KOPT-K1 (cell line): ENCODE results near the gene MPIG6B.

ENCODE experiments used
- H3K27ac ChIP-seq: fragments of 200-600 bp; sonication (generic); 2 replicates; pipeline ENCODE4 v1.5.1; 2016; ENCODE audit warnings: antibody characterized with exemption, mild to moderate bottlenecking, low read depth, low read length; ENCODE audit not compliant: poor library complexity, severe bottlenecking
- H3K36me3 ChIP-seq: fragments of 200-600 bp; sonication (generic); 2 replicates; pipeline ENCODE4 v1.5.1; 2017; ENCODE audit warnings: antibody characterized with exemption, mild to moderate bottlenecking, low read length, moderate library complexity; ENCODE audit not compliant: insufficient read depth
- H3K9me3 ChIP-seq: fragments of 200-600 bp; sonication (generic); 2 replicates; pipeline ENCODE4 v1.5.1; 2017; ENCODE audit warnings: antibody characterized with exemption, low read length, mild to moderate bottlenecking; ENCODE audit not compliant: insufficient read depth, poor library complexity, severe bottlenecking

MPIG6B gene

DNA sequence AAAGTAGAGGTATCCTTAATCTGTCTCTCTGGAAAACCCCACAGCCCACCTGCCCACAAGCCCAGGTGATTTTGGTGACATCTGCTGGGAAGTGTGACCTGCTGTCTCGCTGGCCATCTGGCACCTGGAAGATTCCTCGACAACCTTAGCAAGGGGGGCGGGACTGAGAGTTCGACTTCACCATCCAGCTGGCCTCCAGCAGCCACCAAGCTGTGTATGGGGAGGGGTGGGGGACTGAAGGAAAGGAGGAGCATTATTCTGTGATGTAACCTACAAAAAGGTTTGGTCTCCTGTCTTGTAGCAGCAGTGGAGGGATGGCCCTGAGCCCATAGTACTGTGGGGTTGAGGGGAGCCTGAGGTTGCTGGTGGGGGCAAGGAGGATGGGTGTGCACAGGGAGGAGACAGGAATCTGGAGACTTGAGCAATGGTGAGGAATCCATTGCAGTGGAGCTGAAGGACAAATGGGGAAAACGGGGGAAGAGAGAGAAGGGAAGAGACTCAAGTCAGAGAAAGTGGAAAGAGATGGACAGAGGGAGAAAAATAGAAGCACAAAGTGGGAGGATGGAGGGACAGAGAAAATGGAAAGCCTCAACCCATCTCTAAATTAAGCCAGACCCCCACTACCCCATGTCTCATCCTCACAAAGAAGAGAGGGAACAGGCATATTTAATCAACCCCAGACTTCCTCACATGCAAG, 12.5 kb upstream of the MPIG6B start:
- no peak overlapping the region for H3K27ac ChIP-seq
- no peaks in the 10 kb centered on the region for H3K36me3 ChIP-seq
- no peaks in the 10 kb centered on the region for H3K9me3 ChIP-seq

DNA sequence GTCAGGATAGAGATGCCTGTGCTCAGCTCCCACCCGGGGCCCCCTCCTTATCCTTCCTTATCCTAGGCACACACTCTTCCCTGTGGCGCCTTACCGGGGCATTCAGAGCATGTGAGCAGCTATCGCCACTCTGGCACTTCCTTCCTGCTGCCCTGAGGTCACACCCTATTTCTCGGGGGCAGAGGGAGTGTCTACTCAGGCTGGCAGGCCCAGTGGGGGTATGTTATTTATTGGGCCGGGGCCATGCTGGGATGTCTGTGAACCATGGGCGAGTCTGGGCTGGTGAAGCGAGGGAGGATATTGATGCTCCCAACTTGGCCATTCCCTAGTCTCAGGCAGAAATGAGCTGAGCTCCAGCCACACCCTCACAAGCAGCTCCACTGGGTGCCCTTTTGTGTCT, 11.9 kb upstream of the MPIG6B start:
- H3K27ac ChIP-seq, result no peak overlapping the region
- H3K9me3 ChIP-seq, result no peaks in the 10 kb centered on the region
- no peaks in the 10 kb centered on the region for H3K36me3 ChIP-seq

DNA sequence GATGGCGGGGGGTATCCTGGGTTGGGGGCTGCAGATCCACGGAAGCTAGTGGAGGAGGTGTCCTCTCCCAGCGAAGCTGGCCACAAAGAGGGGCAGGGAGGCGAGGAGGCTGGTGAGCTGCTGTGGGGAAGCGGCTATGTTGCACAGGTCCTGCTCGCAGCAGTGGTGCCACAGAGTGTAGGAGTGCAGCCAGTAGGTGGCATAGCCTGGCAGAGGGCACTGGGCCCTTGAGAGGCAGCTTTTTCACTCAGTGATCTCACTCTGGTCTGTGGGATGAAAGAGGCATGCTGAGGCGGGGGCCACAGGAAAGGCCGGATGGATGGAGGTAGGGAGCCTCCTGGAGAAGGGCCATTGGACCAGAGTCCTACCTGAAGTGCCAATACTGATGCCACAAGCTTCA, 10.9 kb upstream of the MPIG6B start:
- H3K27ac ChIP-seq, result no peak overlapping the region
- no peaks in the 10 kb centered on the region for H3K36me3 ChIP-seq
- H3K9me3 ChIP-seq, result no peaks in the 10 kb centered on the region

DNA sequence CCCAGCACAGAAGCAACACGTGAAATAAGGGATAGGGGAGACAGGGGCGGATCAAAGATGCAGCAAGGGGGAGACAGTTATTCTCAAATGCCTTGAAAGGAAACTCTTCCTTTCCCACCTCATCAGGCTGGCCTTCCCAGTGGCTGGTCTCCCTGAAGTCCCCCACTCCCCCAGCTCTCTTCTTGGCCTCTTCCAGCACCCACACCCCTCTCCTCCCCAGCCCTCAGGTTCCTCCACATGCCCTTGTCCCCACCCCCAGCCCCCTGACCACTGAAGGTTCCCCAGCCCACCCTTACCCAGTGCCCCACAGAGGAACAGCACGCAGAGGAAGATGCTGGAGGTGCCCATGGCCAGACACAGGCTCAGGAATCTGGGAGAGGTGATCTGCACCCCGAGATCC, 9.7 kb upstream of the MPIG6B start:
- no peaks in the 10 kb centered on the region for H3K36me3 ChIP-seq
- peak overlapping the region; percentile 11 for H3K27ac ChIP-seq
- H3K9me3 ChIP-seq, result no peaks in the 10 kb centered on the region

DNA sequence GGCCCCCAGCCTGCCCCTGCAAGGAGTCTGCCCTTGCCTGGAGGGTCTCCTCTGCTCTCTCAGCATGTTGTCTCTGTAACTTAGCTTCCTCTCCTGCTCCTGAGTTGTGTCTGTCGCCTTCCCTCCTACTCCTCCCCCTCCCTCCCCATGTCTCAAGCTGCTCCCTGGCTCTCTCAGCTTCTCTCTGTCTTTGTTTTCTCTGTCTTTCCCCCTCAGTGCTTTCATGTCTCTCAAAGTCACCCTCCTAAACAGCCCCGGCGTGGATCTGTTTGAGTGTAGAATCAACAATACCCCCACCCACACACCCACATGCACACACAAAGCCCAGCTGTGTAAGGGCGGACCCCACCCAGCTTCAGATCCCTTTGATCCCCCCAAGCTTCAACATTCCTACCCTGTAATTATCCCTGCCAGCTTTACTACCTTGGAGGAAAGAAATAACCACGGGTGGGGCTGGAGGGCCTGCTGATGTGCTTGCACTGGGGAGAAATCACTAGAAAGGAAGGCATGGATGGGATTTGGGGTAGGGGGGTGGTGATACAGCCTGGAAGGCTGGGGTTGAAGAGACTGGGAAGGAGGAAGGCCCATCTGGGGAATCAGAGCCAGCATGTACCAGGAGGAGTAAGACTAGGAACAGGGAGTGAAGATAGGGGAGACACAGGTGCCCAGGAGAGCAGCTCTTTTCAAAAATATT, 9.0 kb upstream of the MPIG6B start:
- Histone ChIP-seq H3K27ac (peak overlapping the region; percentile 11), H3K36me3 (no peaks in the 10 kb centered on the region)

DNA sequence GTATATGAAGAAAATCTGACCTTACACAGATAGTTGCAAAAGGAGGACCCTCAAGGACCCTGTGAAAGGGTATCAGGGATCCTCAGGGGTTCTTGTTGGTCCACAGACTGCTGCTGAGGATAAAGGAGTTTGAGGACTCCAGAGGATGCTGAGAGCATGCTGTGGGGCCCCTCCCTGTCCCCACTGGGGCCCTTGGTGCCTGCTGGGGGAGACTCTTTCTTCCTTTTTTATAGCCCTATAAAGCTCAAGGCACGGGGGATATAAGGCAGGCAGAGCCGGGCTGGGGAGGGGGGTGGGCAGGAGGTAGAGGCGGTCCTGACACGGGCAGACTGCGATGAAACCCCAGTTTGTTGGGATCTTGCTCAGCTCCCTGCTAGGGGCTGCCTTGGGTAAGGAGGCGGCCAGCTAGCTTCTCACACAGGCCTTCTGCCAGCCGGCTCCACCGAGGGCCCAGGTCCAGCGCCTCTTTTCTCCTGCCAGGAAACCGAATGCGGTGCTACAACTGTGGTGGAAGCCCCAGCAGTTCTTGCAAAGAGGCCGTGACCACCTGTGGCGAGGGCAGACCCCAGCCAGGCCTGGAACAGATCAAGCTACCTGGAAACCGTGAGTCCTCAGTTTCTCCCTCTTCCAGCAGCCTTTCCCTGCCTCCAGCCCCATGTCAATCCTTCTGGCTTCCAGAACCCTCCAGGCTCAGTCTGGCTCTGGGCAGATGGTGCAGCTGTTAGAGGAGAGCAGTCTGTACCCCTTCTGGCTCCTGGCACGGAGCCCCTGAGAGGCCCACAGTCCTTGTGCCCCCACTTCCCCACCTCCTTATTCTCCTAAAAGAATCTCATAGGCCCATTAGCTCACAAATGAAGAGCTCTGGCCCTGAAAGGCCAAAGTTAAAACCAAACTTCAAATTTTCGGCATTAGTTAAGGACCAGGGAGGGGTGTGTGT, 7.9 kb upstream of the MPIG6B start, which contains the start of gene LY6G6D:
LY6G6D (plus strand) TSS at position 327 of the 937 bp plus-strand sequence; CDS start at position 335, 8 bp downstream.
- no peaks in the 10 kb centered on the region for H3K9me3 ChIP-seq
- H3K36me3 ChIP-seq, result no peaks in the 10 kb centered on the region
- peak within 1 kb of the TSS; percentile 11 for H3K27ac ChIP-seq

More for the DNA sequence above, 9.0 kb upstream of the MPIG6B start:
- no peaks in the 10 kb centered on the region for H3K9me3 ChIP-seq

DNA sequence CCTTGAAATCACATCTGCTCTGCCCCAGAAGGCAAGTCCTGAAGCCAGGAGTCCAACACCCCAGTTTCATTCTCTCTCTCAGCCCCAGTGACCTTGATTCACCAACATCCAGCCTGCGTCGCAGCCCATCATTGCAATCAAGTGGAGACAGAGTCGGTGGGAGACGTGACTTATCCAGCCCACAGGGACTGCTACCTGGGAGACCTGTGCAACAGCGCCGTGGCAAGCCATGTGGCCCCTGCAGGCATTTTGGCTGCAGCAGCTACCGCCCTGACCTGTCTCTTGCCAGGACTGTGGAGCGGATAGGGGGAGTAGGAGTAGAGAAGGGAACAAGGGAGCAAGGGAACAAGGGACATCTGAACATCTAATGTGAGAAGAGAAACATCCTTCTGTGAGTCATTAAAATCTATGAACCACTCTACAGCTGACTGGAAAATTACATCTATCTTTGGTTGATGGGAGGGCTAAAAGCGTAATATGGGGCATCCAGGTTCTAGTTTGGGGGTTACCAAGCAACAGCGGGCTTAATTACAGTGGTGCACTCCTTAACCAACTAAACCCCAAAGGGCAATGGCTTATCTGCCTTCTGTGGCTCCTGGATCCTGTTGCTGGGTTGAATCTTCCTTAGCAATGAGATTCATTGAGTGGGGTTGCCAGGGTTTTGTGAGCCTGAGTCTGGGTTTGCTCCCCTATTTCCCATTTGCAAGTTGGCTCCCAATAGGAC, 5.5 kb upstream of the MPIG6B start:
- Histone ChIP-seq H3K27ac (no peak overlapping the region), H3K9me3 (no peaks in the 10 kb centered on the region), H3K36me3 (no peaks in the 10 kb centered on the region)

DNA sequence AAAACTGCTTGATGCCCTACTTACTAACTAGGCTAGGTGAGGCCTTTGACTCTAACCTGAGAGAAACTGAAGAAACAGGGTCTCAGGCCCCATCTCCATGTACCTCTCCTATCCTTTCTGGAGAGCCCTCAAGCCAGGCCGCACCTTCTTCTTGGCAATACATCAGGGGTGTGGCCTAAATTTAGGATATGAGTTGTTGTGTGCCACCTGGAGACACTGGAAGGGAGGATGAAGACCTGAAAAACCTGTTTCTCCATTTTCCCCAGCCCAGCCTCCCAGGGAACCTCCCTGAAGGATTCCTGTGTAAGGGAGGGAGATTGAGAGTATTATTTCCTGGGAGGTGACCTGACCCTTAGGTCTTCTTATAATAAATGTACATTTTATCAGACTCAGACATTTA, 4.9 kb upstream of the MPIG6B start:
- Histone ChIP-seq H3K36me3 (no peaks in the 10 kb centered on the region), H3K9me3 (no peaks in the 10 kb centered on the region), H3K27ac (no peak overlapping the region)

DNA sequence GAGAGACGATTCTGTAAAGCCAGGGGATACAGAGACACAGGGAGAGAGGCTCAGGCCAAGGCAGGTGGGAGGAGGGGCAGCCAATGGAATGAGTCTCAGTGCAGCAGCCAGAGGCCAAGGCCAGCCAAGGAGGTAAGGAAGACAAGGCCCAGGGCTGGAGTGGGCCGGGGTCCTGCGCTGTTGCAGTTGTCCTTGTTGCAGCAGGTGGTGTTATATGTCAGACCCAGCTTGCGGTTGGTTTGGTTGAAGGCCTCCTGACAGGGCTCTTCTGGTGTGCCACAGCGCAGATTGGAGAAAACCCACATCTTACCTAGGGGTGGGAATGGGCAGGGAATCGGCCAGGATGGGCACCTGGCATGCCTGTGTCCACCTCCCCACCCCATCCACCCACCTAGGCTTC, 4.2 kb upstream of the MPIG6B start:
- Histone ChIP-seq H3K9me3 (no peaks in the 10 kb centered on the region), H3K36me3 (no peaks in the 10 kb centered on the region), H3K27ac (no peak overlapping the region)

DNA sequence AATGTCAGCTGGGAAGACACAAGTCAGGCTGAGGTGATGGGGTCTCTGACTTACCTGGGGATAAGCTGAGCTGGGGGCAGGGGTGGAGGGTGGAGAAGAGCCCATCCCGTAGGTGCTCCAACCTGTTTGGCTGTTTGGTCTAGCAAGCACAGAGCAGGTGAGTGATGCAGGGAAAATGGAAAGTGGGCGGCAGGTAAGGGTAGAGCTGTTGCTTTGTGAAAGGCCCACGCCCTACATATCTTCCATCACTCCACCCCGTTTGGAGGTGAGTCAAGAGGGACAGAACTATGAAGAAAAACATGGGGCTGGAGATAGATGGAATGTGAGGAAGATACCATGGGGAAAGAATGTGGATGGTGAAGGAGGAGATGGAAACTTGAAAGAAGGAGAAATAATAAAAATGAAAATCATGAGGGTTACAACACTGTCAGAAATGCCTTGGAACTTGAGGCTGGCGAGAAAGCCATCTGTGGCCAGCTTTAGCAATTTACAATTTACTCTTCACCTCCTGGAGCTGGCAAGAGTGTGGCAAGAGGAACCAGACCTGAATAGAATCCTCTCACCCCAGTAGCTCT, 2.9 kb upstream of the MPIG6B start:
- Histone ChIP-seq H3K36me3 (no peaks in the 10 kb centered on the region), H3K27ac (no peak overlapping the region), H3K9me3 (no peaks in the 10 kb centered on the region)

DNA sequence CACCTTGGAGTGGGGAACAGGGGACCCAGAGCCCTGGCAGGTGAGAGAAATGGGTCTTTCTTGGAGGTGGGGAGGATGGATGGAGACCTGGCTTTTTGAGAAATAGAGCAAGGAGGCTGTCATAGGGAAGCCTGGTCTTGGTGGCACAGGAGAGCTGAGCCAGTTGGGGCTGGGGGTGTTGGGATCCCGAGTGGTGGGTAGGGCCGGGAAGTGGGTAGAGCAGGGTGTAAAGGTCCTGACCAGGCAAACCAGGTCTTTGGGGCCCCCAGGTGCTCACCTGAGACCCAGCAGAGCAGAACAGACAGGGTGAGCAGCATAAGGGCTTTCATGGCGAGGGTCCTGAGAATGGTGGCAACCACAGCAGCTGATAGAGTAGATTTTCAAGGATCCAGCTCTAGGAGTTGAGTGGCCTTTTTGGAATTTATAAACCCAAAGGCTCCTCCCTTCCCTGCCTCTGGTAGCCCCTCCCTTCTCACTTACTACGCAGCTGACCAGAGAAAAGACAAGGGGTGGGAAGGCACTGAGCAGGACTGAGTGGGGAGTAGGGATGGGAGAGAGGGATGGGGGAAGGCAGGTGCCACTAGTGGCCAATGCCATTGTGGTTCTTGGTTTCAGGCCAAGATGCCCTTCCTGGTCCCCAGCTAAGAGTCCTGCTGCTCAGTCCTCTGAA, 1.7 kb upstream of the MPIG6B start, which contains the start of gene LY6G6C:
LY6G6C (minus strand) TSS at position 396 of the 670 bp plus-strand sequence; CDS start at position 329, 67 bp downstream.
- H3K27ac ChIP-seq, result no peak within 1 kb of the TSS
- no peaks in the 10 kb centered on the region for H3K9me3 ChIP-seq
- H3K36me3 ChIP-seq, result peaks cover 3% of the 10 kb centered on the region; the same call in 1 of the 2 replicates

DNA sequence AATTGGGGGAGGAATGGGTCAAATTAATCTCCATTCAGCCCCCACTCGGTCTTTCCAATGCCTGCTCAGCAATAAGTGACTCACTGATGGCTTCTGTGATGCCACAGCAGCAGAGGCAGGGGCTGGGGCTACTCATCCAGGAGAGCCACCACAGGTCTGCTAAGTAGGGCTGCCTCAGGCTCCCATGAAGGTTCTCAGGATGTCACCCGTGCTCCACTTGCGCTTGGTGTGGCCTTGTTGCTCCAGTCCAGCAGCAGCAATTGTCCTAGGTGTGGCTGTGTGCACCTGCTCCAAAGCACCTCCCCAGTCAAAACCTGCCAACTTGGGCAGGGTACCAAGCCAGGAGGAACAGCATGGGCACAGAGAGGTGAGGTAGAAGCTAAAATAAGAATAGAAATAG, 1.0 kb upstream of the MPIG6B start:
- no peaks in the 10 kb centered on the region for H3K9me3 ChIP-seq
- no peak overlapping the region for H3K27ac ChIP-seq
- H3K36me3 ChIP-seq, result peaks cover 10% of the 10 kb centered on the region

DNA sequence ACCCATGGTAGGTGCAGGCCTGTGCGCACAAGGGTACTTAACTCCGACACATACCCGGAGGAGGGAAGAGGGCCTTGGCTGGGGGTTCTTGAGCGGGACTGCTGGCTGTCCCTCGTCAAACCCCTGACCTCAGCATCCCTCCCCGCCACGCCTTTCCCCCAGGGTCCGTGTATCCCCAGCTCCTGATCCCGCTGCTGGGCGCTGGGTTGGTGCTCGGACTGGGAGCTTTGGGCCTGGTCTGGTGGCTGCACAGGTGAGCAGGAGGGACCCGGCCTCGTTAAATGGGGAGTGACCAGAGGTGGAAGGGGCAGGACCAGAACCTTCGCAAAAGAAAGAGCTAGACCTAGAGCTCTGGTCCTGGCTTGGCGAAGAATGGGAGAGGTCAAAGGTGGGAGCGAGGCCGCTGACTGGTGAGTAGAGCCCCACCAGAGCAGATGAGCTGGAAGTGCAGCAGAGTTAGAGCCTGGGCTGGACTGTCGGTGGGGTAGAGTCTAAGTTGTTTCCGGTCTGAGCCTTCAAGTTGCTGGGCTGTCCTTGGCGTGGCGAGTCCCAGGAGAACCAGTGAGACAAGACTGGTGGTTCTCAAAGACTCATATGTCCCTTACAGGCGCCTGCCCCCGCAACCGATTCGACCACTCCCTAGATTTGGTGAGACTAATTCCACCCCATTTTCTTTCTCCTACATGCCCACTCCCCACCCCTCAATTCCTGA, 963 bp downstream of the MPIG6B start:
- Histone ChIP-seq H3K9me3 (no peaks in the 10 kb centered on the region), H3K36me3 (peaks cover 13% of the 10 kb centered on the region), H3K27ac (peak overlapping the region; percentile 74)
